DND-41 (cell line): ENCODE measurements around the gene BLM.

Experiments used
- ATAC-seq: fragments of 200-7000 bp; cut with Tn5 transposase; 3 replicates; pipeline ENCODE4 v1.9.1; 2021; ENCODE audit warnings: low read depth; ENCODE audit not compliant: insufficient read depth
- DNase-seq: peaks from one replicate; pipeline ENCODE4 v3.0.0-alpha.2; 2020
- H2AFZ ChIP-seq: 2 replicates; pipeline ENCODE4 v1.6.0; 2012; ENCODE audit warnings: low read depth, low read length
- H3K27ac ChIP-seq: 2 replicates; pipeline ENCODE4 v1.5.1; 2012; ENCODE audit warnings: low read length, inconsistent platforms
- H3K27me3 ChIP-seq: fragments of 200-600 bp; sonication (generic); 2 replicates; pipeline ENCODE4 v1.6.0; 2012; ENCODE audit warnings: low read length, mild to moderate bottlenecking, inconsistent platforms; ENCODE audit not compliant: insufficient read depth, poor library complexity
- H3K36me3 ChIP-seq: 2 replicates; pipeline ENCODE4 v1.5.1; 2012; ENCODE audit warnings: low read length, inconsistent platforms; ENCODE audit not compliant: insufficient read depth
- H3K4me1 ChIP-seq: 2 replicates; pipeline ENCODE4 v1.5.1; 2012; ENCODE audit warnings: mild to moderate bottlenecking, low read length; ENCODE audit not compliant: insufficient read depth
- H3K4me2 ChIP-seq: 2 replicates; pipeline ENCODE4 v1.6.0; 2012; ENCODE audit warnings: mild to moderate bottlenecking, moderate library complexity, low read length, inconsistent platforms; ENCODE audit not compliant: insufficient read depth
- H3K4me3 ChIP-seq, 2 experiments: fragments of 200-600 bp in 1 of 2; shearing (Covaris generic) in 1 of 2; 2 replicates each; pipeline ENCODE4 v1.5.1; 2012 to 2016; ENCODE audit warnings: inconsistent platforms in 2 of 2, low read length in 2 of 2, mild to moderate bottlenecking in 2 of 2, low read depth in 1 of 2, moderate library complexity in 1 of 2
- H3K79me2 ChIP-seq: 2 replicates; pipeline ENCODE4 v1.6.0; 2012; ENCODE audit warnings: low read length, inconsistent platforms; ENCODE audit not compliant: insufficient read depth
- H3K9ac ChIP-seq: 2 replicates; pipeline ENCODE4 v1.6.0; 2012; ENCODE audit warnings: low read depth, mild to moderate bottlenecking, inconsistent platforms, low read length, moderate library complexity
- H3K9me3 ChIP-seq: 2 replicates; pipeline ENCODE4 v1.5.1; 2012; ENCODE audit warnings: low read length, moderate library complexity, mild to moderate bottlenecking, inconsistent platforms; ENCODE audit not compliant: insufficient read depth, severe bottlenecking
- H4K20me1 ChIP-seq: 2 replicates; pipeline ENCODE4 v1.6.0; 2012; ENCODE audit warnings: low read length; ENCODE audit not compliant: insufficient read depth
- CTCF ChIP-seq: IDR thresholded peaks from 2 replicates; pipeline ENCODE4 v1.5.1; 2012; ENCODE audit warnings: borderline replicate concordance, low read length, moderate library complexity, mild to moderate bottlenecking; ENCODE audit not compliant: poor library complexity, severe bottlenecking; ENCODE audit errors: extremely low read depth
- EZH2 ChIP-seq: IDR thresholded peaks from 3 replicates; pipeline ENCODE4 v1.6.1; 2012; ENCODE audit warnings: borderline replicate concordance, low read depth, mild to moderate bottlenecking, moderate library complexity, low read length, inconsistent platforms; ENCODE audit not compliant: severe bottlenecking

BLM gene

GRCh38 chr15:90718232-90718631 is 1.1 kb downstream of the BLM start:
- Histone ChIP-seq H4K20me1 (no peaks in the 10 kb centered on the region; the same call in 1 of the 2 replicates), H3K4me2 (peak overlapping the region; percentile 84), H3K4me3 (peak overlapping the region; percentile 52 to 92; a peak in 3 of 4 replicates), H2AFZ (no peak overlapping the region), H3K27me3 (no peaks in the 10 kb centered on the region), H3K36me3 (peaks cover 14% of the 10 kb centered on the region), H3K9ac (peak overlapping the region; percentile 80), H3K9me3 (no peaks in the 10 kb centered on the region), H3K27ac (peak overlapping the region; percentile 92), H3K4me1 (peaks cover 33% of the 10 kb centered on the region), H3K79me2 (peaks cover 69% of the 10 kb centered on the region)
- DNase-seq, result no peak
- TF ChIP-seq CTCF (no peak), EZH2 (no peak)
- no peak for ATAC-seq

DNA sequence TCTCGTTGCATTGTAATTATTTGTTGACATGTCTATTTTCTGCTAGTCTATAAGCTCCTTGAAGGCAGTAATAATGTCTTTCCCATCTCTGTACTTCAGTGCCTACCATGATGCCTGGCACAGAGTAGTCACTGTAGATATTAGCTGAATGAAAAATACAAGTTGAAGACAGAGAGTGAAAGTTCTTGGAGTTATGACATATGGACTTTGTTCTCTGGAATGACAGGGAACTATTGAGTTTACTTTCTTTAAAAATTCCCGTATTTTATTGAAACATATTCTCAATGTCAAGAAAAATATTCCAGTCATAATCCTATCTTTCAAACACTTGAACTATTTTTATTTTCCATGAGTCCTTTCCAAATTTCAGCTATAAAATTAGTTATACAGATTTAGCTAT is 3.0 kb downstream of the BLM start:
- peaks cover 28% of the 10 kb centered on the region for H3K36me3 ChIP-seq
- H3K4me2 ChIP-seq, result peak overlapping the region; percentile 84; the same call in 1 of the 2 replicates
- no peaks in the 10 kb centered on the region for H3K27me3 ChIP-seq
- H3K4me3 ChIP-seq, result peak overlapping the region in 1 of 2 experiments; percentile 12; a peak in 1 of 4 replicates
- ATAC-seq (no peak), DNase-seq (no peak)
- H3K79me2 ChIP-seq, result peaks cover 88% of the 10 kb centered on the region
- no peak overlapping the region for H2AFZ ChIP-seq
- no peak overlapping the region; the same call in 1 of the 2 replicates for H3K9ac ChIP-seq
- H3K4me1 ChIP-seq, result peaks cover 33% of the 10 kb centered on the region
- TF ChIP-seq CTCF (no peak), EZH2 (no peak)
- H3K9me3 ChIP-seq, result no peaks in the 10 kb centered on the region
- H4K20me1 ChIP-seq, result peaks cover 6% of the 10 kb centered on the region; the same call in 1 of the 2 replicates
- H3K27ac ChIP-seq, result 0 out of 2 replicates have a peak overlapping the region, but pooled peaks have one; percentile 5

GRCh38 chr15:90729261-90729660 is 12.1 kb downstream of the BLM start:
- Histone ChIP-seq H3K4me2 (no peak overlapping the region), H3K27ac (no peak overlapping the region), H3K79me2 (peaks cover 98% of the 10 kb centered on the region), H3K4me3 (no peak overlapping the region), H3K9me3 (no peaks in the 10 kb centered on the region), H3K9ac (no peak overlapping the region), H3K27me3 (no peaks in the 10 kb centered on the region), H2AFZ (no peak overlapping the region), H4K20me1 (peaks cover 11% of the 10 kb centered on the region; the same call in 1 of the 2 replicates), H3K4me1 (no peaks in the 10 kb centered on the region), H3K36me3 (peaks cover 54% of the 10 kb centered on the region)
- DNase-seq (no peak), ATAC-seq (no peak)
- TF ChIP-seq CTCF (no peak), EZH2 (no peak)
